GM21825 (cell line): ENCODE measurements around the gene GYS1.

ENCODE experiments used
- ATAC-seq: cut with Tn5 transposase; IDR thresholded peaks from one replicate; pipeline ENCODE4 v1.9.1; 2021; ENCODE audit warnings: mild to moderate bottlenecking, moderate library complexity; ENCODE audit not compliant: unreplicated experiment

Gene GYS1

DNA sequence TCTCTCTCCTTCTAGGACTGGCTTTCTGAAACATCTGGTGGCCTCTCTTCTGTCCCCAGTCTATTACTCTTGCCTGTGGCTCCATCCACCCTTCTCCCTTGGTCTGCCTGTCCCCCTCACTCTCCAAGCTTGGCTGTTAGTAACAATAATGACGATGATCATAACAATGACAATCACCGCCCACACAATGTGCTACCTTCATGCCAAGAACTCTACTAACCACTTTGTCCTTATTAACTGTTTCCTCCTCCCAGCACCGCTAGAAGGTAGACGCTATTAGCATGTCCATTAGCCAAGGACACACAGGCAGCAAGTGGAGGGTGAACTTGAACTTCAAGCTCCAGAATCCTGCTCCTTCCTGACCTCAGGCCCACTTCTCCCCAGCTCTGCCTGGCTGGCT lies 2.7 kb downstream of the GYS1 start:
- no peak for ATAC-seq

DNA sequence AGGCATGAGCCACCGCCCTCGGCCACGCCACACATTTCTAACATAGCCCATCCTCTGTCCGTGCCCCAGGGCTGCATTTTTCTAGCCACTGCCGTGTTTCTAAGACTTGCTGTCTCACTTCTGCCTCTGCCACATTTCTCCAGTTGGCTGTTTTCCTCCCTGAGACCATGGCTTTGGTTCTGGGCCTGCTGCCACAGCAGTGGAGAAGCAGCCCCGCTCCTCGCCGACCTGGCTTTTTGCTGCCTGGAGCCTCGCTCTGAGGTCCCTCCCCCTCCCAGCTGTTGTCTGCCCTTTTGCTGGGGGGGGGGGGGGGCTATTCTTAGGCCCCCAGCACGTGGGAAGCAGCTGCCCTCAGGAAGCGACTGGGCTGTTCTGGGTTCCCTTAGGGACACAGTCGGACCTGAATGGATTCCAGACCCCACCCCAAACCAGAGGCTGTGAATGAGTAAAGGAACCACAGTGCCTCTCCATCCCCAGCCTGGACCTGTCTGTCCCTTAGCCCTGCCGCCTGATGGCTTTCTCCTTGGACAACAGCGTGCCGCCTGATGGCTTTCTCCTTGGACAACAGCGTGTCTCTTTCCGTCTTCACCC lies 3.3 kb downstream of the GYS1 start:
- no peak for ATAC-seq

DNA sequence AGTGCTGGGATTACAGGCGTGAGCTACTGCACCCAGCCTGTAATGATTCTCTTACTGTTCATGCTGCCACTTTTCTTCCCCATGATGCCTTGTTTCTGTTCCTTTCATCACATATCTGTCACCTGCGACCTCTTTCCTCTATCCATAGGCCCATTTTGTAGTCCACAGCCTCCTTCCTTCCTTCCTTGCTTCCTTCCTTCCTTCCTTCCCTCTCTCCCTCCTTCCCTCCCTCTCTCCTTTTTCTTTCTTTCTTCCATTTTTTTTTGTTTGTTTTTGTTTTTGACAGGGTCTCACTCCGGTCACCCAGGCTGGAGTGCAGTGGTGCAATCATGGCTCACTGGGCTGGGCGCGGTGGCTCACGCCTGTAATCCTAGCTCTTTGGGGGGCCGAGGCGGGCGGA lies 4.2 kb downstream of the GYS1 start:
- no peak for ATAC-seq

DNA sequence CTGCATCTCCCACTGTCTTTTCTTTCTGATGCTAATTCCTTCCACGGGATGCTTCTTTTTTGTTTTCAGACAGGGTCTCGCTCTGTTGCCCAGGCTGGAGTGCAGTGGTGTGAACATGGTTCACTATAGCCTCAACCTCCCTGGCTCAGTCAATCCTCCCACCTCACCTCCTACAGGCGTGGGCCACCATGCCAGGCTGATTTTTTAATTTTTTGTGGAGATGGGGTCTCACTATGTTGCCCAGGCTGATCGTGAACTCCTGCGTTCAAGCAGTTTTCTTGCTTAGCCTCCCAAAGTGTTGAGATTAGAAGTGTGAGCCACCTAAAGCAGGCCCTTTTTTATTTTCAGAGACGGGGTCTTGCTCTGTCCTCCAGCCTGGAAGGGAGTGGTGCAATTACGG lies 4.8 kb downstream of the GYS1 start:
- no peak for ATAC-seq

DNA sequence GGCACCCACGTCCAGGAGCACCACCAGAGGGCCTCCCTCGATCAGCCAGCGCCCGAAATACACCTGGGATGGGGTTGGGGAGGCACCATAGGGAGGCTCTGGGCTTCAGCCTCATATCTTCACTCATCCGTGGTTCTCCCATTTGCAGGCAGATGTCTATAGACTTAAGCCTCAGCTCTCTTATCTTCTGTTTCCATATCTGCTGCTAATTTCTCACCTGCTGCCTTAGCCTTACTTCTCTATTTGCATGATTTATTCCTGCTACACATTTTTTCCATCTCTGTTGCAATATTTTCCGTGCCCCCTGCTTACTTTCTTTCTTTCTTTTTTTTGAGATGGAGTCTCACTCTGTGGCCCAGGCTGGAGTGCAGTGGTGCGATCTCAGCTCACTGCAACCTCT lies 5.8 kb downstream of the GYS1 start:
- ATAC-seq: no peak

DNA sequence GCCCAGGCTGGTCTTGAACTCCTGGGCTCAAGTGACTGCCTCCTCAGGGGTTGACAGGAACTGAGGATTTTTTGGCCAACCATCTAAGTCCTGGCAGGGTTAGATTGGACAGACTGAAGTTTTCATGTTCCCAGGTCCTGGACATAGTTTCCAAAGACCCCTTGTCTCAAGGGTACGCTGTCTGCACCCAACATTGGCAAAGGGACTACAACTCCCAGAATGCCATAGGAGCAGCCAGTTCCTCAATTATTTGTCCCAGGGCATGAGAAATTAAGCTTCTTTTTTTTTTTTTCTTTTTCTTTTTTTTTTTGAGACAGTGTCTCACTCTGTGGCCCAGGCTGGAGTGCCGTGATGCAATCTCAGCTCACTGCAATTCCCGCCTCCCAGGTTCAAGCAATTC lies 6.9 kb downstream of the GYS1 start:
- ATAC-seq: no peak

DNA sequence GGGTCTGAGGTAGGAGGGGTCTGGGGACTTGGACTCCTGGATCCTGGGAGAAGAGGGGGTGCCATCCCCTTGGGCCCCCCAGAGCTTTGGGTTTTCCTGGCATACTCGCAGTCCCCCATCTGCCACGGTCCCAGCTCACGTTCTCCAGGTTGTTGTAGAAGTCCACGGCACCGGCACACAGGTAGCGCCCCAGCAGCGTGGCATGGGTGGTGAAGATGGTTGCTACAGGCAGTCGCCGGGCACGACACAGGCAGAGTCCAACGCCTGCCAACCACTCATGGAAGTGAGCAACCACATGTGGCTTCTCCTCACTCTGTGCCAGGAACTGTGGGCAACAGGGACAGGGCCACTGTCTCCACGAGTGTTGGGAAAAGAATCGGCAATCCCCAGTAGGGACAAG lies 7.4 kb downstream of the GYS1 start:
- ATAC-seq: no peak

DNA sequence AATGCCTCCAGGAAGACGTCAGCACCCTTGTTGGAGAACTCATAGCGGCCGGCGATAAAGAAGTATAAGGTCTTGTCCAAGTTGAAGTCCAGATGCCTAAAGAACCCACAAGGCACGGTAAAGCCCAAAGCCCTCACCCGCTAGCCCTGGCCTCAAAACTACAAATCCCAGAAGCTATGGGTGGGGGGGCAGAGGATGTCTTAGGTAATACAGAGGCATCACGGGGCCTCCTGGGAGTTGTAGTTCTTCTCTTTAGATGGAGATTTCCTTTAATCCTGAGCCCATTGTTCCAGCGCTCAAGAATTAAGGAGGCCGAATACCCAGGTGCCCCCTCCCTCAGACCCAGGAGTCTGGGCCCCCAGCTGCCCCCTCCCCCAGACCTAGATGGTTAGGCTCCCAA lies 10.8 kb downstream of the GYS1 start:
- no peak for ATAC-seq

DNA sequence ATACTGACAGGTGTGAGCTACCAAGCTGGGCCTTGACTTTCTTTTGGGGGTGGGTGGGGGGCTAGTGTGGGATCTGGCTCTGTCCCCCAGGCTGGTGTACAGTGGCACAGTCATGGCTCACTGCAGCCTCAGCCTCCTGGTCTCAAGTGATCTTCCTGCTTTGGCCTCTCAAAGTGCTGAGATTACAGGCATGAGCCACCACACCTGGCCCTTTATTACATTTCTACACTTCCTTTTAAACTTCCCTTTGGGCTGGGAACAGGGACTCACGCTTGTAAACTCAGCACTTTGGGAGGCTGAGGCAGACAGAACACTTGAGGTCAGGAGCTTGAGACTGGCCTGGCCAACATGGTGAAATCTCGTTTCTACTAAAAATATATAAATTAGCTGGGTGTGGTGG lies 16.0 kb downstream of the GYS1 start:
- no peak for ATAC-seq

DNA sequence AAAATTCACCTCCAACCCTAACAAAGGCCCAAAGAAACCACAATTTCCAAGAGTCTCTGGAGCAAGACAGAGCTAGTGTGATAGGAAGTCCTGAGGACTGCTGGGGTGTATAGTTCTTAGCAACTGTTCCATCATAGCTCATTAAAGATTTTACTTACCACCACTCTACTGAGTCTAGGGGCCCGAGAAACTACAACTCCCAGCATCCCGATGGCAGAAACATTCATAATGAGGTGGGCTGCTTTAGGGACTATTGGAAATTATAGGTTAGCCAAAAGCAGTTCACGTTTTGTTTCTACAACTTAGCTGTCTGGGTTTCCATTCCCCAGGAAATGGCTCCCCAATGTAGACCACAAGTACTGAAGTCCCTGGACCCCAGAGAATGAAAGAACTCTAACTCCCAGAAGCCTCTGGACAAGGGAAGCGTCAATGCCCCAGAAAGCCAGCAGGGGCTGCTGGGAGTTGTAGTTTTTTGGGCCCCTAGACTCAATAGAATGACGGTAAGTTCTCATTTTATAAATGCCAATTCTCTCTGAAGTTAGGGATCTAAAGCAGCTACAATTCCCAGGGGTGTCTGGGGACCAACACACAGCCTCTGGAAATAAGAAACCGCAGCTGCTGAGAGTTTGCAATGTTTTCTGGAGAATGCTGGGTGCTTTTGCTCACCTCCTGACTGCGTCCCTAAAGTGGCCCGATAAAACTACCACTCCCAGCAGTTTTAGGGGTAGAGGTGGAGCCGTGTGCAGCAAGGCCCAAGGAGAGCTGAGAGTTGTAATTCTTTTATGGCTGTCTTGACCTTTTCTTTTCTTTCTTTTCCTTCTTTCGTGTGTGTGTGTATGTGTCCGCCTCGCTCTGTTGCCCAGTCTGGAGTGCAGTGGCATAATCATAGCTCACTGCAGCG lies 16.9 kb downstream of the GYS1 start:
- ATAC-seq: no peak

DNA sequence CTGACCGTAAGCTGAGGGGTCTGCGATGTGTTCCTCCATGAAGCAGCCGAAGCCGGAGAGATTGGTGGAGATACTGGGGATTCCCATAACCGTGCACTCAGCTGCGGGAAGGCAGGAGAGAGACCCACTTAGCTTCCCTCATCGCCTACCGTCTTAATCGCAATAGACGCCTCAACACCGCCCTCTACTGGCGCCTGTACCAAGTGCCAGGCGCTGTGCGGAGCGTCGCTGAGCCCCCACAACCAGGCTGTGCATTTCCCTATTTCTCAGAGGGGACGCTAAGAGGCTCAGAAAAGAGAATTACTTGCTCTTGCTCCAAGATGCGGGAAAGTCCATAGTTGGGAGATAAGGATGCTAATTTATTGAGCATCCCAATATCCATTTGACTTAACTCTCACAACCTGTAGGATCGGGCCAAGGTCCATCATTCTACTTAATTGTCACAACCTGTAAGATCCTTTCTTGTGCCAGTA lies 22.1 kb downstream of the GYS1 start:
- no peak for ATAC-seq

DNA sequence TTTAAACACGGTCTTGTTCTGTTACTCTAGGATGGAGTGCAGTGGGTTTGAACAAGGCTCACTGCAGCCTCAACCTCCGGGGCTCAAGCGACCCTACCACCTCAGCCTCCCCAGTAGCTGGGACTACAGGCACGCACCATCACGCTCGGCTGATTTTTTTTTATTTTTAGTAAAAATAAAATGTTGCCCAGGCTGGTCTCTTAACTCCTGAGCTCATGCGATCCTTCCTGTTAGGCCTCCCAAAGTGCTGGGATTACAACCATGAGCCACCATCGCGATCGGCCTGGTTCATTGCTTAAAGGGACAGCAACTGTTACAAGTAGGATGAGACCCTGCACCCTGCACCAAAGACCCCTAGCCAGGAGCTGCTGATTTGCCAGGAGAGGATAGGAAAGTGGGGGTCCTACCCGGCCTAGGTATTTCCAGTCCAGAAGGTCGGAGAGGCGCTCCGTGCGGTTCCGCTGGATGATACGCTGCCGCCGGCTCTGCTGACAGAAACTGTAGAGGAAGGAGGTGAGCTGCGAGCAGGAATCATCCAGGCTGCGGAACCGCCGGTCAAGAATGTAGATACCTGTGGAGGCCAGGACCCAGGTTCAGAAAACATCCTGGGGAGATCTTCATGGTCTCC lies 22.9 kb downstream of the GYS1 start:
- ATAC-seq: no peak

DNA sequence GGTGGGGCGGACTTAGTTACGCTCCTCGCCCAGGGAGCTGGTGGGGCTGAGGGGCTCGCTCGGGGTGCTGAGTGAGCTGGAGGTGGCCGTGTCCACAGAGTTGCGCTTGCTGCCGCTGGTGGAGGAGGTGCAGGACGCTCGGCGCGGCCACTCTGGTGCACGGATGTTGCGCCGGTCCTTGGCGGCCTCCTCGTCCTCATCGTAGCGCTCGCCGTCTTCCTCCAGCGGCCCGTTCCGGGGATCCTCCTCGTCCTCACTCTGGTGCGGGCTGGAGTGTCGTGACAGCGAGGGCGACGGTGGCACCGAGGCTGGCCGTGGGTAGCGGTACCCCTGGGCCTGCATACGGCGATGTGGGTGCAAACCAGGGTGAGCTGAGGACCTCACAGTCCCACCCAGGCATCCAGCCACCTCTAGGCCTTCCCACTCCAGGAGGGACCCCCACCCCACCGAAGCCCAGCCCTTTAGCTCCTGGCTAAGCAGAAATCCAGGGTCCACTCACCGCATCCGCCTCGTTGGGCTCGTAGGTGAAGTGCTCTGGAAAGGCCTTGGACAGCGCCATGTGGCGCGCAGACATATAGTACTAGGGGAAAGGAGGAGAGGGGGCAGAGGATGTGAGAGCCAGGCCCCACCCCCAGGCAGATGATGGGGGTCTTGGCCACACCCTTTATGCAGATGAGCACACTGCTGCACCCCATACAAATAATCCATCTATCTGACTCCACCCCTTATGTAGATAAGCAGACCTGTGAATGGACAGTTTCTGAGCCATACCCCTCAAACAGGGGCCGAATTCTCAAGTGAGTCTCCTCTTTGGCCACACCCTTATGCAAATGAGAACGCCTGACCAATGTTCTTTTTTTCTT lies 23.6 kb downstream of the GYS1 start:
- no peak for ATAC-seq

DNA sequence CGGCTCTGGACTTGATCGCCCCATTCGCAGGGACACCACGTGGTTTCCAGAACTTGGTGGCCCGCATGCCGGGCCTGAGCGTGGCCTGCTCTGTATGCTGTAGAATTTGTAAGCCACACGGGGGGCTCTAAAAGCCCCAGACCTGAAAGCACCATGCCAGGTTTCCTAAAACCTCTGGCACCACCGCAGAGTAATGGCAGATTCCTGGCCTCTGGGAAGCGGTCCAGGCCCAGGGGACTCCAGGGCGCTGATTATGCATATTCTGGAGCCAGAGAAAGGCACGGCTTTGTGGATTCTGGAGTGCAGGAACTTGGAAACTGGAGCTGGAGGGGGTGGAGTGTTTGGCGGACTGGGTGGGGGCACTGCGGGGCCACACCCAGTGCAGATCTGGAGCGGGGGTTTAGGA lies 24.3 kb downstream of the GYS1 start:
- ATAC-seq: no peak

DNA sequence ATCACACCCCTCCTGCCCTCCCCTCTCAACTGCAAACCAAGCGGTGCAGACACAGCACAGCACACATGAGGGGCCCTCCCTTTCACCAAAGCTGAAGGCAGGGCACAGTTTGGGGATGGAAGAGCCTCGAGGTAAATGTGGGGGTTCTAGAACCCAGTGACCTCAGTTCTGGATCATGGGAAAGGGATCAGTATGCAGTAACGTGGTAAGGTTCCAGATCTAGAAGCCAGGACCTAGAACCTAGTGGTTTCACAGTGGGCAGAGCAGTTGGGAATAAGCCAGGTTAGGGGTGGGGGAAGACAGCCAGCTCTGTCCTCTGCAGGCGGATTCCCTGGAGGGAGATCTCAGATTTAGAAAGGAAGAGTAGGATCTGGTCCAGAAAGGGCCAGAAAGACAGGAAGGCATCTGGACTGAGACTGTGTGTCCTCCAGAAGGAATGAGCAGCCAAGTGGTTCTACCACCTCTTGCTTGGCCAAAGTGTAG lies 24.9 kb downstream of the GYS1 start:
- ATAC-seq: no peak

DNA sequence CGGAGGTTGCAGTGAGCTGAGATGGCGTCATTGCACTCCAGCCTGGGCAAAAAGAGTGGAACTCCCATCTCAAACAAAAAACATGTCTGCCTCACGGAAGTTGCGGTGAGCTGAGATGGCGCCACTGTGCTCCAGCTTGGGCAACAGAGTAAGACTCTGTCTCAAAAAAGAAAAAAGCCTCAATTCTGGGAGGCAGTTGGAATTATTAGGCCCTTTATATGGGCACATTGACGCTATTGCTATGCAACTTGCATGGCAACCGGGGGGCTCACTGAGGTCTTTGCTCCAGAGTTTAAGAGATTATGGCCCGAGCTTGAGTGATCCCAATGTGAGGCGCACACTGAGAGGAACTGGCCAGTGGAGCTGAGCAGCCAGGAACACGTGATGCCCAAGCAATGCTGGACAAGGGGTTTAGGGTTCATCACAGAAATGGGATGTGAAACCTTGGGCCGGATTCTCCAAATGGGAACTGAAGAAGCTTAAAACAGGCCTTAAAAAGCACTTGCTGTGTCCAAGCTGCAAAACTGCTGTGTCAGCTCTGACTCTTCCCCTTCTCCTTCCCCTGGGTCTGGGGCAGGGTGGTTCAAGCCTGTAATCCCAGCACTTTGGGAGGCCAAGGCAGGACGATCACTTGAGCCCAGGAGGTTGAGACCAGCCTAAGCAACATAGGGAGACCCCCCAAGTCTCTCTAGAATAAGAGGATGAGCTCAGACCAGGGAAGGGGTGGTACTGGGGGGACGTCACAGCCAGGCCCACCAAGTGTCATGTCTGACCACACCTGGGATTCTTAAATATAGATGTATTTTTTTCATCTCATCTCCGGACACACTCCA lies 25.5 kb downstream of the GYS1 start:
- ATAC-seq: no peak

DNA sequence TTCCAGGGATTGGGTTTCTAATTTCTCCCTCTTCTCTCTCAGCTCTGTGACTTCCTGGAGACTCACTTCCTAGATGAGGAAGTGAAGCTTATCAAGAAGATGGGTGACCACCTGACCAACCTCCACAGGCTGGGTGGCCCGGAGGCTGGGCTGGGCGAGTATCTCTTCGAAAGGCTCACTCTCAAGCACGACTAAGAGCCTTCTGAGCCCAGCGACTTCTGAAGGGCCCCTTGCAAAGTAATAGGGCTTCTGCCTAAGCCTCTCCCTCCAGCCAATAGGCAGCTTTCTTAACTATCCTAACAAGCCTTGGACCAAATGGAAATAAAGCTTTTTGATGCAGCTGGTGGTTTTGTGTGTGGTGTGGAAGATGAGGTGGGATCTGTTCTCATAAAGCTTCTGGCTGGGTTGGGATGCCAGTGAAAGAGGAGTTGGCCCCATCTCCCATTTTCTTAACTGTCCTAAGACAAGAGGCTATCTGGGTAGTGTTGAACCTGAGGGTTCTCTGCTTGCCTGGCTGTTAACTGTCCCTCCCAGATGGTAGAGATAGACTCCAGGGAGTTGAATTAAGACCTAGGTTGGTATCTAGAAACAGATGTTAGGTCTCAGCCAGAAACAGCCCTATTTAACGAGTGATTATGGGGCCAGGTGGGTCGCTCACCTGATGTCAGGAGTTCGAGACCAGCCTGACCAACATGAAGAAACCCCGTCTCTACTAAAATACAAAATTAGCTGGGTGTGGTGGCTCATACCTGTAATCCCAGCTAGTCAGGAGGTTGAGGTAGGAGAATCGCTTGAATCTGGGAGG lies 26.4 kb downstream of the GYS1 start:
- no peak for ATAC-seq

DNA sequence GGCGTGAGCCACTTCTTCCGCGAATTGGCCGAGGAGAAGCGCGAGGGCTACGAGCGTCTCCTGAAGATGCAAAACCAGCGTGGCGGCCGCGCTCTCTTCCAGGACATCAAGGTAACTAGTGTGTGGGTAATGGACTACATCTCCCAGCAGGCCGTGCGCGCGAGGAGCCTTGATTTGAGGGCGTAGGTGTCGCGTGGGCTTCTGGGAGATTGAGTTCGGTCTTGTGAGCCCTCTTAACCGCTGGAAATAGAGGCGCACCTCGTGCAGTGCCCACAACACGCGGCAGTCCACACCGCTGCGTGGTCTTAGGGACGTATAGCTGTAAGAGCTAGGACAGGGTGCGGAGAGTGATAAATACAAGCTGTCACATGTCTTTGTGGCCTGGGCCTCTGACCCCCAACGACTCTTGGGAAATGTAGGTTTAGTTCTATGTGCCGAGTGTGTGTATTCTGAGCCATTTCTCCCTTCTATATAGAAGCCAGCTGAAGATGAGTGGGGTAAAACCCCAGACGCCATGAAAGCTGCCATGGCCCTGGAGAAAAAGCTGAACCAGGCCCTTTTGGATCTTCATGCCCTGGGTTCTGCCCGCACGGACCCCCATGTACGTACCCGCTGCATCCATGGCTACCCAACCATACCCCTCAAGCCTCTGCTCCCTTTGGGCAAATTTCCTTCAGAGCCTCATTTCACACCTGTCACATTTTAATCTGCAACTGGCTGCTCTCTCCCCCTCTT lies 27.1 kb downstream of the GYS1 start:
- no peak for ATAC-seq
